ENCODE measurements around the gene ATP2C2.
A peak's percentile ranks its signal among the peaks of the same experiment; 100 is the strongest.
"Not testable (repeated sequence)": the region's sequence is repeated elsewhere in the genome, so short reads cannot be mapped to it uniquely, and the experiment has no call there.

Gene ATP2C2

GRCh38 chr16:84341528-84342295 lies 26.6 kb upstream of the ATP2C2 start:
- no peak for DNase-seq

GRCh38 chr16:84343800-84344199 lies 24.5 kb upstream of the ATP2C2 start:
- DNase-seq = not testable (repeated sequence)

- DNase-seq = no peak
These were observed 23.6 kb upstream of the ATP2C2 start for GRCh38 chr16:84344781-84345180.

GRCh38 chr16:84347161-84347560 lies 21.2 kb upstream of the ATP2C2 start:
- DNase-seq = no peak

GRCh38 chr16:84348386-84348888 lies 19.9 kb upstream of the ATP2C2 start:
- no peak for DNase-seq

- no peak for DNase-seq
These were observed 18.3 kb upstream of the ATP2C2 start for GRCh38 chr16:84349862-84350684.

GRCh38 chr16:84350685-84351400 lies 17.5 kb upstream of the ATP2C2 start:
- no peak for DNase-seq

GRCh38 chr16:84351630-84352029 lies 16.7 kb upstream of the ATP2C2 start:
- no peak for DNase-seq

- no peak for DNase-seq
These were observed 14.0 kb upstream of the ATP2C2 start for GRCh38 chr16:84354306-84354705.

GRCh38 chr16:84355149-84355548 lies 13.2 kb upstream of the ATP2C2 start:
- DNase-seq = no peak

GRCh38 chr16:84356176-84356575 lies 12.2 kb upstream of the ATP2C2 start:
- DNase-seq = no peak

- DNase-seq = no peak
These were observed 11.7 kb upstream of the ATP2C2 start for GRCh38 chr16:84356591-84357116.

GRCh38 chr16:84357191-84357651 lies 11.1 kb upstream of the ATP2C2 start:
- no peak for DNase-seq

GRCh38 chr16:84358601-84359295 lies 9.6 kb upstream of the ATP2C2 start:
- no peak for DNase-seq

GRCh38 chr16:84359326-84359725 lies 9.0 kb upstream of the ATP2C2 start:
- DNase-seq = no peak

- DNase-seq = peak; percentile 12
These were observed 8.2 kb upstream of the ATP2C2 start for GRCh38 chr16:84360170-84360569.

- DNase-seq = no peak
These were observed 7.6 kb upstream of the ATP2C2 start for GRCh38 chr16:84360748-84361147.

GRCh38 chr16:84361546-84361945 lies 6.8 kb upstream of the ATP2C2 start:
- DNase-seq = no peak

GRCh38 chr16:84362471-84362941 lies 5.8 kb upstream of the ATP2C2 start:
- no peak for DNase-seq

GRCh38 chr16:84366208-84366607 lies 2.1 kb upstream of the ATP2C2 start:
- DNase-seq = no peak

GRCh38 chr16:84367297-84367680 lies 1.0 kb upstream of the ATP2C2 start:
- no peak for DNase-seq

- DNase-seq = no peak
These were observed 509 bp upstream of the ATP2C2 start for GRCh38 chr16:84367750-84368307.

All from activated naive CD4-positive, alpha-beta T cell treated with Interleukin-2 at 50 U/mL for 16 hours (primary cell).